Measurements from ENCODE around the gene PXYLP1. TPM values are rescaled to one million over a fixed set of nuclear protein-coding genes. Genes with fewer than 3 reads are reported as not detected.

Gene PXYLP1
- total RNA-seq, 1 donor from 2014 or later, result 26.1 TPM

DNA sequence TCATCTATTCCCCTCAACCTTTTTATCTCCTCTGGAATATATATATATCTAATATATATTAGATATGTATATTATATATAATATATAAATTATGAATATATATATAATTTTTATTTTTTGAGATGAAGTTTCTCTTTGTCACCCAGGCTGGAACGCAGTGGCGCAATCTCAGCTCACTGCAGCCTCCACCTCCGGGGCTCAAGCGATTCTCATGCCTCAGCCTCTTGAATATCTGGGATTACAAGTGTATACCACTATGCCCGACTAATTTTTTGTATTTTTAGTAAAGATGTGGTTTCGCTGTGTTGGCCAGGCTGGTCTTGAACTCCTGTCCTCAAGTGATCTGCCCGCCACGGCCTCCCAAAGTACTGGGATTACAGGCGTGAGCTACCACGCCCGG, 22.2 kb downstream of the PXYLP1 start:
- Mint-ChIP-seq H3K36me3 (peaks cover 7% of the 10 kb centered on the region), H3K27me3 (no peaks in the 10 kb centered on the region), H3K4me1 (ENCODE audit: unreplicated experiment) (no peaks in the 10 kb centered on the region), H3K4me3 (no peak overlapping the region), H3K9me3 (no peaks in the 10 kb centered on the region), H3K27ac (no peak overlapping the region)
- TF ChIP-seq, protein P1, sequence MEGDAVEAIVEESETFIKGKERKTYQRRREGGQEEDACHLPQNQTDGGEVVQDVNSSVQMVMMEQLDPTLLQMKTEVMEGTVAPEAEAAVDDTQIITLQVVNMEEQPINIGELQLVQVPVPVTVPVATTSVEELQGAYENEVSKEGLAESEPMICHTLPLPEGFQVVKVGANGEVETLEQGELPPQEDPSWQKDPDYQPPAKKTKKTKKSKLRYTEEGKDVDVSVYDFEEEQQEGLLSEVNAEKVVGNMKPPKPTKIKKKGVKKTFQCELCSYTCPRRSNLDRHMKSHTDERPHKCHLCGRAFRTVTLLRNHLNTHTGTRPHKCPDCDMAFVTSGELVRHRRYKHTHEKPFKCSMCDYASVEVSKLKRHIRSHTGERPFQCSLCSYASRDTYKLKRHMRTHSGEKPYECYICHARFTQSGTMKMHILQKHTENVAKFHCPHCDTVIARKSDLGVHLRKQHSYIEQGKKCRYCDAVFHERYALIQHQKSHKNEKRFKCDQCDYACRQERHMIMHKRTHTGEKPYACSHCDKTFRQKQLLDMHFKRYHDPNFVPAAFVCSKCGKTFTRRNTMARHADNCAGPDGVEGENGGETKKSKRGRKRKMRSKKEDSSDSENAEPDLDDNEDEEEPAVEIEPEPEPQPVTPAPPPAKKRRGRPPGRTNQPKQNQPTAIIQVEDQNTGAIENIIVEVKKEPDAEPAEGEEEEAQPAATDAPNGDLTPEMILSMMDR (conservative IDR thresholded peaks at IDR 0.05), result no peak
- DNase-seq (ENCODE audit: extremely low spot score, unreplicated experiment), result no peak

DNA sequence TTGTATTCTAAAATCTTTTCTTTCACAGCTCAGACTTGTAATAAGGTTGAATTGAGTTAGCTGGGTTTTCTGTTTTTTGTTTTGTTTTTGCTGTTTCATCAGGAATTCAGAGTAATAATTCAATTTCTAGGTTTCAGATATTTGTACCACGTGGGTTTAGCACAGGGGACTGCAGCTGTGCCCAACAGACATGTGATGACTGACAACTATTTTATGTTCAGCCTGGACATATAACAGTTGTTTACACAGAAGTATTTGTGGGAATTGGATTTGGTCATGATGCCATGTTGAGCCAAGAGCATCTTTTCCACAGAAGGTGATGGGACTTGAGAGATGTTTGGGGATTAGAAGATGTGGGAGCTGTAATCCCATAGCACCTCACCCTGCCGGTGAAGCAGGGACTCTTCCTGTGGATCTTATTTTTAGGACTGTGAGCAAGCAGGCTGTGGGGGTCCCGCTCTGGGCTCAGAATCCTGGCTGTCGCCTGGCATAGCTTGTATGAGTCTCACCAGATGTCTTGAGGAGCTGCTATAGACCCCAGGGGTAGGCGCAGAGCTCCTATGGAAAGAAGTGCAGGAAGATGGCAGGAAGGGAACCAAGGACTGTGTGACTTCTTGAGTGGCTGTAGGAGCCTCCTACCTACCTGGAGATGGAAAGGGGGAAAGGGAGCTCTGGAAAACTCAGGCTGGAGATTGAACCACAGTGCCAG, 23.7 kb downstream of the PXYLP1 start:
- TF ChIP-seq, protein P1 (conservative IDR thresholded peaks at IDR 0.05), result no peak
- H3K27me3 Mint-ChIP-seq, result no peaks in the 10 kb centered on the region
- H3K27ac Mint-ChIP-seq, result no peak overlapping the region
- peaks cover 7% of the 10 kb centered on the region for H3K36me3 Mint-ChIP-seq
- H3K4me3 Mint-ChIP-seq, result no peak overlapping the region
- H3K4me1 Mint-ChIP-seq (ENCODE audit: unreplicated experiment), result peaks cover 12% of the 10 kb centered on the region
- no peaks in the 10 kb centered on the region for H3K9me3 Mint-ChIP-seq
- no peak for DNase-seq (ENCODE audit: extremely low spot score, unreplicated experiment)

DNA sequence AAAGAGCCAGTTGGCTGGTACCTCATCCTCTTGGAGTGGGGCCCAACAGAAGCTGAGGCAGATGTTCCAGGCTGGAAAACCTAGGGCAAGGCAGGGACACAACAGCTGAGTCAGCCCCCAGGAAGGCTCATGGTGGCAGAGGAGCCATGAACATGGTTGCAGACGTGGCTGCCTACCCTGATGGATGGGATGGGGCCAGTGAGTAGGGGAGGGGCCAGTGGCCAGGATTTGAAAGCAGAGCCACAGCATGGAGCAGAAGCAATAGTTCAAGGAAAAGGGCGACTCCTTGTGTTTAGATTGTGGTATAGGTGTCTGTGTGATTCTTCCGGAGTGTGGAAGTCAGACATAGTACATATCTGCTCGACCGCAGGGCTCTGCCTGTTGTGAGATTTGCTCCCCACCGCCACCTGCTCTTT, 24.2 kb downstream of the PXYLP1 start:
- H3K9me3 Mint-ChIP-seq, result no peaks in the 10 kb centered on the region
- TF ChIP-seq, protein P1 (conservative IDR thresholded peaks at IDR 0.05), result peak; percentile 49
- no peak overlapping the region for H3K4me3 Mint-ChIP-seq
- DNase-seq (ENCODE audit: extremely low spot score, unreplicated experiment), result no peak
- H3K27me3 Mint-ChIP-seq, result no peaks in the 10 kb centered on the region
- H3K36me3 Mint-ChIP-seq, result peaks cover 7% of the 10 kb centered on the region
- no peak overlapping the region for H3K27ac Mint-ChIP-seq
- peaks cover 14% of the 10 kb centered on the region for H3K4me1 Mint-ChIP-seq (ENCODE audit: unreplicated experiment)

DNA sequence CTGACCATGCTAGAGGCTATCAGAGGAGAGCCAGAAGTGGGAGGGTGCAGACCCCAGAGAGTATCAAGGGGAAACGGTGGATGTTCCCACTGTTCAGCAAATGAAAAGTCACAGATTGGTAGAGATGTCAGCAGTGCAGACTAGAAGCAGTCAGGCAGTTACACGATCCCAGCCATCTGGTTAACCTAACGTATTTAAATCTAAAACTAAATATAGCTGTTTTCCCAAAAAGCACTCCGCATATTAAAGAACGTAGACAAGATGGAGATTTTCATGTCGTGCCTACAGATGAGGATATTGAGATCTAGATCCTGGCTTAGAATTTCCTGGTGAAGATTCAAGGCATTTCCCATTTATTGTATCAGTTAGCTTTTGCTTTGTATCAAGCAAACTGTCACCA, 25.2 kb downstream of the PXYLP1 start:
- no peak overlapping the region for H3K27ac Mint-ChIP-seq
- no peak overlapping the region for H3K4me3 Mint-ChIP-seq
- H3K4me1 Mint-ChIP-seq (ENCODE audit: unreplicated experiment), result peaks cover 14% of the 10 kb centered on the region
- no peaks in the 10 kb centered on the region for H3K27me3 Mint-ChIP-seq
- TF ChIP-seq, protein P1 (conservative IDR thresholded peaks at IDR 0.05), result no peak
- H3K36me3 Mint-ChIP-seq, result peaks cover 7% of the 10 kb centered on the region
- no peaks in the 10 kb centered on the region for H3K9me3 Mint-ChIP-seq
- no peak for DNase-seq (ENCODE audit: extremely low spot score, unreplicated experiment)

DNA sequence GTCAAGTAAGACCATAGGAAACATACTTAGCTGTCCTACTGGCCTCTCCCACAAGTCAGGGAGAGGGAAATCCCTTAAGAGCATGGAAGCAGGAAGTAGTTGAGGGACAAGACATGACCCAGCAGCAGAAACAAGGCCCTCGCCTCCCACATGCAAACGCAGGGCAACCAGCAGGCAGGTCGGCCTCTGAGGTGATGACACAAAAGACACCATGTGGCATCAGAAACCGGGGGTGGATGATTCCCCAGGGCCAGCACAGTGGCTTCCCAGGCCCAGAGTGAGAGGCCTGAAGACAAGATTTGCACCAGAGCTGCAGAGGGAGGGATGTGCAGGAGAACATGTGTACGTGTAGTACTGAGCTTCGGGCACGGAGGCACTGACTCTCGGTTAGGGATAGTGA, 26.3 kb downstream of the PXYLP1 start:
- no peak for DNase-seq (ENCODE audit: extremely low spot score, unreplicated experiment)

More for the DNA sequence above, 26.3 kb downstream of the PXYLP1 start:
- Mint-ChIP-seq H3K27ac (no peak overlapping the region), H3K4me1 (ENCODE audit: unreplicated experiment) (peaks cover 14% of the 10 kb centered on the region), H3K36me3 (peaks cover 8% of the 10 kb centered on the region), H3K27me3 (no peaks in the 10 kb centered on the region), H3K4me3 (no peak overlapping the region), H3K9me3 (no peaks in the 10 kb centered on the region)
- TF ChIP-seq, protein P1 (conservative IDR thresholded peaks at IDR 0.05), result no peak

All from type B pancreatic cell (in vitro differentiated cells).